GM12864 (cell line): ENCODE results near the gene RBM5.

ENCODE experiments used
- DNase-seq: peaks from one replicate; pipeline ENCODE4 v3.0.0-alpha.2; 2011; ENCODE audit warnings: low read depth
- H3K4me3 ChIP-seq: 2 replicates; pipeline ENCODE4 v1.5.1; 2011; ENCODE audit warnings: mild to moderate bottlenecking, low read depth, low read length, control low read depth
- CTCF ChIP-seq: IDR thresholded peaks from 2 replicates; pipeline ENCODE4 v1.5.1; 2011; ENCODE audit warnings: low read depth, mild to moderate bottlenecking, moderate library complexity, low read length, control low read depth, inconsistent platforms; ENCODE audit errors: missing control alignments

The RBM5 gene

GRCh38 chr3:50102558-50102957 lies 13.8 kb downstream of the RBM5 start:
- H3K4me3 ChIP-seq, result no peak overlapping the region
- TF ChIP-seq CTCF, result no peak
- DNase-seq, result no peak

- H3K4me3 ChIP-seq, result no peak overlapping the region
- no peak for TF ChIP-seq CTCF
- no peak for DNase-seq
These were observed 23.0 kb downstream of the RBM5 start for GRCh38 chr3:50111757-50112156.

- H3K4me3 ChIP-seq, result no peak overlapping the region
- no peak for TF ChIP-seq CTCF
- DNase-seq, result no peak
These were observed 23.7 kb downstream of the RBM5 start for GRCh38 chr3:50112462-50112861.

- no peak for TF ChIP-seq CTCF
- no peak for DNase-seq
- no peak overlapping the region for H3K4me3 ChIP-seq
These were observed 28.4 kb downstream of the RBM5 start for GRCh38 chr3:50117120-50117519.

GRCh38 chr3:50118237-50118636 lies 29.5 kb downstream of the RBM5 start:
- H3K4me3 ChIP-seq, result no peak overlapping the region
- no peak for DNase-seq
- no peak for TF ChIP-seq CTCF

- H3K4me3 ChIP-seq, result no peak overlapping the region
- no peak for TF ChIP-seq CTCF
- no peak for DNase-seq
These were observed 31.1 kb downstream of the RBM5 start for GRCh38 chr3:50119786-50120185.

GRCh38 chr3:50120364-50121071 lies 31.8 kb downstream of the RBM5 start:
- H3K4me3 ChIP-seq, result no peak overlapping the region
- no peak for TF ChIP-seq CTCF
- DNase-seq, result no peak
